K562 (cell line): ENCODE data around the gene IFI30. TPM values are rescaled to one million over a fixed set of nuclear protein-coding genes. Genes with fewer than 3 reads are reported as not detected.

ENCODE experiments used
- ATAC-seq: fragments of 200-7000 bp; cut with Tn5 transposase; 3 replicates; pipeline ENCODE4 v1.9.1; 2020; ENCODE audit warnings: moderate library complexity
- BruUV-seq: library from RNA; stranded (reverse); fragments of 400-500 nt; replicated peaks from 2 replicates; lab custom pipeline; 2021; lab: Mats Ljungman, UMichigan
- CTCF ChIA-PET: fragments of 300-600 bp; formaldehyde crosslinking; extraction: SDS; loops from one replicate; lab custom pipeline; 2021; ENCODE audit warnings: low intra/inter-chr PET ratio; lab: Yijun Ruan, JAX
- POLR2A ChIA-PET: fragments of 300-600, 350-650 bp; sonication (Branson Sonifier 250); formaldehyde crosslinking; extraction: SDS; loops from one replicate; lab custom pipeline; 2021; ENCODE audit warnings: antibody characterized with exemption, inconsistent platforms; lab: Yijun Ruan, JAX
- DNase-seq, 4 experiments: peaks; one replicate each; pipeline versions ENCODE4 v3.0.0 to v3.0.0-alpha.2; 2011 to 2018; ENCODE audit warnings: low spot score in 3 of 4, mixed read lengths in 3 of 4; ENCODE audit errors: extremely low read depth in 1 of 4
- FAIRE-seq: peaks from 2 replicates; lab custom pipeline; 2011; peaks lifted over from hg19 to GRCh38; lab: Jason Lieb, UNC
- H2AFZ ChIP-seq: 2 replicates; pipeline ENCODE4 v1.6.0; 2011; ENCODE audit warnings: low read depth, low read length, control low read depth, inconsistent platforms
- H3K27ac ChIP-seq: fragments of 200-600 bp; 3 replicates; pipeline ENCODE4 v1.8.0; 2011; ENCODE audit warnings: low read depth, mild to moderate bottlenecking, control low read depth, inconsistent platforms, low read length, moderate library complexity, mixed read lengths; ENCODE audit errors: extremely low read depth
- H3K27me3 ChIP-seq, 2 experiments: fragments of 300-600 bp in 1 of 2; 2 replicates in 1 of 2; 3 replicates in 1 of 2; pipeline versions ENCODE4 v1.6.0 to v1.8.0; 2011; ENCODE audit warnings: inconsistent platforms in 2 of 2, low read length in 2 of 2, mild to moderate bottlenecking in 1 of 2, mixed read lengths in 1 of 2, moderate library complexity in 1 of 2; ENCODE audit not compliant: control insufficient read depth in 2 of 2, insufficient read depth in 2 of 2
- H3K36me3 ChIP-seq: fragments of 300-600 bp; 3 replicates; pipeline ENCODE4 v1.8.0; 2011; ENCODE audit warnings: mild to moderate bottlenecking, low read length, inconsistent platforms; ENCODE audit not compliant: control insufficient read depth, insufficient read depth
- H3K4me1 ChIP-seq, 2 experiments: fragments of 200-600 bp in 1 of 2; replicated peaks in 1 of 2; 2 replicates in 1 of 2; 3 replicates in 1 of 2; pipeline versions ENCODE4 v1.5.1 to v1.8.0; 2011; ENCODE audit warnings: inconsistent platforms in 2 of 2, low read length in 2 of 2, mild to moderate bottlenecking in 1 of 2, mixed read lengths in 1 of 2, moderate library complexity in 1 of 2; ENCODE audit not compliant: control insufficient read depth in 2 of 2, insufficient read depth in 2 of 2
- H3K4me2 ChIP-seq: 2 replicates; pipeline ENCODE4 v1.6.1; 2011; ENCODE audit warnings: low read length, control low read depth, inconsistent platforms, mixed read lengths; ENCODE audit not compliant: insufficient read depth
- H3K4me3 ChIP-seq: fragments of 200-600 bp; sonication (generic), shearing (Covaris generic); 2 replicates; pipeline ENCODE4 v1.5.1; 2016; ENCODE audit warnings: control low read depth, inconsistent platforms
- H3K79me2 ChIP-seq: fragments of 200-600 bp; 3 replicates; pipeline ENCODE4 v1.8.0; 2011; ENCODE audit warnings: low read length, inconsistent platforms; ENCODE audit not compliant: control insufficient read depth, insufficient read depth
- H3K9ac ChIP-seq, 2 experiments: 2 replicates each; pipeline versions ENCODE4 v1.6.0 to v1.6.1; 2011; ENCODE audit warnings: low read depth in 2 of 2, low read length in 2 of 2, control low read depth in 1 of 2, inconsistent platforms in 1 of 2, mild to moderate bottlenecking in 1 of 2, mixed read lengths in 1 of 2; ENCODE audit not compliant: insufficient read depth in 1 of 2
- H3K9me1 ChIP-seq: one replicate; pipeline ENCODE4 v1.6.0; 2011; ENCODE audit warnings: inconsistent platforms, mild to moderate bottlenecking, low read length, moderate library complexity; ENCODE audit not compliant: control insufficient read depth, insufficient read depth
- H3K9me3 ChIP-seq: replicated peaks from 2 replicates; pipeline ENCODE4 v1.5.1; 2011; ENCODE audit warnings: low read depth, low read length, inconsistent platforms; ENCODE audit not compliant: control insufficient read depth, insufficient read depth
- H4K20me1 ChIP-seq: replicated peaks from 2 replicates; pipeline ENCODE4 v1.6.1; 2011; ENCODE audit warnings: low read length, inconsistent platforms, mixed read lengths; ENCODE audit not compliant: control insufficient read depth, insufficient read depth
- DACH1 ChIP-seq: fragments of 450-650 bp; IDR thresholded peaks from 2 replicates; pipeline ENCODE4 v1.6.1; 2018; ENCODE audit not compliant: partially characterized antibody
- ZNF785 ChIP-seq: fragments of 250-450 bp; sonication (Bioruptor Pico); IDR thresholded peaks from 2 replicates; pipeline ENCODE4 v1.4.0; 2020; ENCODE audit warnings: mild to moderate bottlenecking
- WGBS: fragments of 100-300 bp; shearing (Covaris generic); methylation state at CpG from one replicate; pipeline ENCODE4 v1.1.6; 2016; ENCODE audit warnings: low coverage, mixed read lengths; ENCODE audit not compliant: insufficient coverage; ENCODE audit errors: missing lambda C conversion rate; 5-methylcytosine and 5-hydroxymethylcytosine counted together
- in situ Hi-C: fragments of 300-500 bp; cut with MboI; formaldehyde crosslinking; loops from 4 replicates; pipeline ENCODE4 v1.15.0; 2018; ENCODE audit warnings: inconsistent platforms, mixed read lengths
- intact Hi-C: fragments of 100-400 bp; cut with micrococcal nuclease; formaldehyde crosslinking; loops from 2 replicates; pipeline ENCODE4 v1.14.2; 2022
- polyA plus RNA-seq, 8 experiments: library from polyadenylated mRNA; depleted of rRNA in 4 of 8; stranded (reverse) in 5 of 8; unstranded in 3 of 8; fragments of >200 nt; fragmentation: Nextera tagmentation in 2 of 8; fragmentation: Illumina TruSeq in 1 of 8; extraction: Ambion mirVana in 2 of 8; extraction: Trizol in 1 of 8; gene quantifications; 2 replicates each; pipeline versions ENCODE4 v1.2.1 to v1.2.3, GENCODE V29; 2011 to 2014; ENCODE audit warnings: inconsistent platforms in 1 of 8, missing spikeins in 1 of 8
- total RNA-seq, 7 experiments: library from RNA; depleted of rRNA in 6 of 7; stranded (reverse); fragments of >200 nt in 6 of 7; fragmentation: Illumina TruSeq in 2 of 7; extraction: Trizol in 2 of 7; gene quantifications; 2 replicates each; pipeline versions ENCODE4 v1.2.1 to v1.2.3, GENCODE V29; 2011 to 2021; ENCODE audit warnings: low replicate concordance in 1 of 7
- TF ChIP-seq, protein P1 (sequence below): fragments of 450-650 bp; IDR thresholded peaks from 2 replicates; pipeline ENCODE4 v1.6.1; 2016; ENCODE audit warnings: mild to moderate bottlenecking, moderate library complexity
- TF ChIP-seq, protein P2 (sequence below): sonication (generic); formaldehyde crosslinking; IDR thresholded peaks from 2 replicates; pipeline ENCODE4 v1.8.1; 2023; ENCODE audit warnings: missing genetic modification reagents, mild to moderate bottlenecking, borderline replicate concordance

IFI30 gene
- total and polyA plus RNA-seq, 9 of the 15 experiments (the other 6 are each of a cell fraction or from before 2014, with no cell fraction given), result 63.7 to 430 (median 109) TPM

DNA sequence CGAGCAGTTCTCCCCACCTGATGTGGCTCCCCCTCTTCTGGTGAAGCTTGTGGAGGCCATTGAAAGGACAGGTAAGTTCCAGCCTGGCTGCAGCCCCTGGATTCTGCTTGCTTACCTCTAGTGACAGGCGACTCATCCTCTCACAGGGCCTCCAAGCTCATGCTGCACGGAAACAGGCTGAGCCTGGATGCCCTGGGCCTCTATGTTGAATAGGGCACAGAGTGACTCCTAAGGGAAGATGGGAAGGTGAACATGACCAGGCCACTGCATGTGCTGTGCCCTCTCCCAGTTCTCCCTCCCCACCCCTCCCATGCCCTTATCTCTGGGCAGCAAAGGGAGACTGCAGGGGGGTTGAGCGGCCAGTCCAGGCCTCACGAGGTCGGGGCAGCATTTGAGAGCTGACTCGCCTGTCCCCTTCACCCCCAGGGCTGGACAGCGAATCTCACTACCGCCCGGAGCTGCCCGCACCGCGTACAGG is 13.1 kb upstream of the IFI30 start:
- in situ Hi-C loops (loop anchor here (10.0 kb wide), 1 partner anchor 156 kb away; the partner anchor contains the start of gene ARRDC2), intact Hi-C loops (loop anchor here (10.0 kb wide), 1 partner anchor 156 kb away; the partner anchor contains the start of gene ARRDC2)
- POLR2A ChIA-PET, result interaction anchor here (0.7 to 0.8 kb wide), 2 partner anchors 67 to 225 kb away, joined by 3 read pairs; partner anchors contain the start of gene GDF15
- no TSS peak for BruUV-seq
- peaks cover 3% of the 10 kb centered on the region for H3K9me1 ChIP-seq
- H4K20me1 ChIP-seq, result peaks cover 16% of the 10 kb centered on the region
- H3K9ac ChIP-seq, result peak overlapping the region; percentile 77 to 94
- H3K27ac ChIP-seq, result peak overlapping the region; percentile 84
- peak overlapping the region; percentile 75 for H3K4me2 ChIP-seq
- DNase-seq (peak in 2 of 4 experiments; percentile 60 to 63), ATAC-seq (peak; percentile 12), FAIRE-seq (peak; percentile 77)
- no peaks in the 10 kb centered on the region for H3K9me3 ChIP-seq
- peaks cover 43% of the 10 kb centered on the region for H3K79me2 ChIP-seq
- 7% methylated on average over 12 of the region's 13 CpGs for WGBS
- CTCF ChIA-PET, result interaction anchor here (0.6 to 2.3 kb wide), 3 partner anchors 8 to 96 kb away, joined by 3 to 12 read pairs (median 3); no protein-coding TSS in a partner anchor
- no peaks in the 10 kb centered on the region for H3K27me3 ChIP-seq
- peaks cover 33 to 56% of the 10 kb centered on the region in 2 experiments for H3K4me1 ChIP-seq
- H2AFZ ChIP-seq, result peak overlapping the region; percentile 54
- peak overlapping the region; percentile 40 for H3K4me3 ChIP-seq
- H3K36me3 ChIP-seq, result peaks cover 70% of the 10 kb centered on the region; the same call in 2 of the 3 replicates
- TF ChIP-seq, protein P1, sequence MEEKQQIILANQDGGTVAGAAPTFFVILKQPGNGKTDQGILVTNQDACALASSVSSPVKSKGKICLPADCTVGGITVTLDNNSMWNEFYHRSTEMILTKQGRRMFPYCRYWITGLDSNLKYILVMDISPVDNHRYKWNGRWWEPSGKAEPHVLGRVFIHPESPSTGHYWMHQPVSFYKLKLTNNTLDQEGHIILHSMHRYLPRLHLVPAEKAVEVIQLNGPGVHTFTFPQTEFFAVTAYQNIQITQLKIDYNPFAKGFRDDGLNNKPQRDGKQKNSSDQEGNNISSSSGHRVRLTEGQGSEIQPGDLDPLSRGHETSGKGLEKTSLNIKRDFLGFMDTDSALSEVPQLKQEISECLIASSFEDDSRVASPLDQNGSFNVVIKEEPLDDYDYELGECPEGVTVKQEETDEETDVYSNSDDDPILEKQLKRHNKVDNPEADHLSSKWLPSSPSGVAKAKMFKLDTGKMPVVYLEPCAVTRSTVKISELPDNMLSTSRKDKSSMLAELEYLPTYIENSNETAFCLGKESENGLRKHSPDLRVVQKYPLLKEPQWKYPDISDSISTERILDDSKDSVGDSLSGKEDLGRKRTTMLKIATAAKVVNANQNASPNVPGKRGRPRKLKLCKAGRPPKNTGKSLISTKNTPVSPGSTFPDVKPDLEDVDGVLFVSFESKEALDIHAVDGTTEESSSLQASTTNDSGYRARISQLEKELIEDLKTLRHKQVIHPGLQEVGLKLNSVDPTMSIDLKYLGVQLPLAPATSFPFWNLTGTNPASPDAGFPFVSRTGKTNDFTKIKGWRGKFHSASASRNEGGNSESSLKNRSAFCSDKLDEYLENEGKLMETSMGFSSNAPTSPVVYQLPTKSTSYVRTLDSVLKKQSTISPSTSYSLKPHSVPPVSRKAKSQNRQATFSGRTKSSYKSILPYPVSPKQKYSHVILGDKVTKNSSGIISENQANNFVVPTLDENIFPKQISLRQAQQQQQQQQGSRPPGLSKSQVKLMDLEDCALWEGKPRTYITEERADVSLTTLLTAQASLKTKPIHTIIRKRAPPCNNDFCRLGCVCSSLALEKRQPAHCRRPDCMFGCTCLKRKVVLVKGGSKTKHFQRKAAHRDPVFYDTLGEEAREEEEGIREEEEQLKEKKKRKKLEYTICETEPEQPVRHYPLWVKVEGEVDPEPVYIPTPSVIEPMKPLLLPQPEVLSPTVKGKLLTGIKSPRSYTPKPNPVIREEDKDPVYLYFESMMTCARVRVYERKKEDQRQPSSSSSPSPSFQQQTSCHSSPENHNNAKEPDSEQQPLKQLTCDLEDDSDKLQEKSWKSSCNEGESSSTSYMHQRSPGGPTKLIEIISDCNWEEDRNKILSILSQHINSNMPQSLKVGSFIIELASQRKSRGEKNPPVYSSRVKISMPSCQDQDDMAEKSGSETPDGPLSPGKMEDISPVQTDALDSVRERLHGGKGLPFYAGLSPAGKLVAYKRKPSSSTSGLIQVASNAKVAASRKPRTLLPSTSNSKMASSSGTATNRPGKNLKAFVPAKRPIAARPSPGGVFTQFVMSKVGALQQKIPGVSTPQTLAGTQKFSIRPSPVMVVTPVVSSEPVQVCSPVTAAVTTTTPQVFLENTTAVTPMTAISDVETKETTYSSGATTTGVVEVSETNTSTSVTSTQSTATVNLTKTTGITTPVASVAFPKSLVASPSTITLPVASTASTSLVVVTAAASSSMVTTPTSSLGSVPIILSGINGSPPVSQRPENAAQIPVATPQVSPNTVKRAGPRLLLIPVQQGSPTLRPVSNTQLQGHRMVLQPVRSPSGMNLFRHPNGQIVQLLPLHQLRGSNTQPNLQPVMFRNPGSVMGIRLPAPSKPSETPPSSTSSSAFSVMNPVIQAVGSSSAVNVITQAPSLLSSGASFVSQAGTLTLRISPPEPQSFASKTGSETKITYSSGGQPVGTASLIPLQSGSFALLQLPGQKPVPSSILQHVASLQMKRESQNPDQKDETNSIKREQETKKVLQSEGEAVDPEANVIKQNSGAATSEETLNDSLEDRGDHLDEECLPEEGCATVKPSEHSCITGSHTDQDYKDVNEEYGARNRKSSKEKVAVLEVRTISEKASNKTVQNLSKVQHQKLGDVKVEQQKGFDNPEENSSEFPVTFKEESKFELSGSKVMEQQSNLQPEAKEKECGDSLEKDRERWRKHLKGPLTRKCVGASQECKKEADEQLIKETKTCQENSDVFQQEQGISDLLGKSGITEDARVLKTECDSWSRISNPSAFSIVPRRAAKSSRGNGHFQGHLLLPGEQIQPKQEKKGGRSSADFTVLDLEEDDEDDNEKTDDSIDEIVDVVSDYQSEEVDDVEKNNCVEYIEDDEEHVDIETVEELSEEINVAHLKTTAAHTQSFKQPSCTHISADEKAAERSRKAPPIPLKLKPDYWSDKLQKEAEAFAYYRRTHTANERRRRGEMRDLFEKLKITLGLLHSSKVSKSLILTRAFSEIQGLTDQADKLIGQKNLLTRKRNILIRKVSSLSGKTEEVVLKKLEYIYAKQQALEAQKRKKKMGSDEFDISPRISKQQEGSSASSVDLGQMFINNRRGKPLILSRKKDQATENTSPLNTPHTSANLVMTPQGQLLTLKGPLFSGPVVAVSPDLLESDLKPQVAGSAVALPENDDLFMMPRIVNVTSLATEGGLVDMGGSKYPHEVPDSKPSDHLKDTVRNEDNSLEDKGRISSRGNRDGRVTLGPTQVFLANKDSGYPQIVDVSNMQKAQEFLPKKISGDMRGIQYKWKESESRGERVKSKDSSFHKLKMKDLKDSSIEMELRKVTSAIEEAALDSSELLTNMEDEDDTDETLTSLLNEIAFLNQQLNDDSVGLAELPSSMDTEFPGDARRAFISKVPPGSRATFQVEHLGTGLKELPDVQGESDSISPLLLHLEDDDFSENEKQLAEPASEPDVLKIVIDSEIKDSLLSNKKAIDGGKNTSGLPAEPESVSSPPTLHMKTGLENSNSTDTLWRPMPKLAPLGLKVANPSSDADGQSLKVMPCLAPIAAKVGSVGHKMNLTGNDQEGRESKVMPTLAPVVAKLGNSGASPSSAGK, result peak; percentile 46; the same call in 1 of the 2 replicates
- TF ChIP-seq ZNF785 (CRISPR knock-in tag) (no peak), DACH1 (no peak)
- TF ChIP-seq, protein P2, sequence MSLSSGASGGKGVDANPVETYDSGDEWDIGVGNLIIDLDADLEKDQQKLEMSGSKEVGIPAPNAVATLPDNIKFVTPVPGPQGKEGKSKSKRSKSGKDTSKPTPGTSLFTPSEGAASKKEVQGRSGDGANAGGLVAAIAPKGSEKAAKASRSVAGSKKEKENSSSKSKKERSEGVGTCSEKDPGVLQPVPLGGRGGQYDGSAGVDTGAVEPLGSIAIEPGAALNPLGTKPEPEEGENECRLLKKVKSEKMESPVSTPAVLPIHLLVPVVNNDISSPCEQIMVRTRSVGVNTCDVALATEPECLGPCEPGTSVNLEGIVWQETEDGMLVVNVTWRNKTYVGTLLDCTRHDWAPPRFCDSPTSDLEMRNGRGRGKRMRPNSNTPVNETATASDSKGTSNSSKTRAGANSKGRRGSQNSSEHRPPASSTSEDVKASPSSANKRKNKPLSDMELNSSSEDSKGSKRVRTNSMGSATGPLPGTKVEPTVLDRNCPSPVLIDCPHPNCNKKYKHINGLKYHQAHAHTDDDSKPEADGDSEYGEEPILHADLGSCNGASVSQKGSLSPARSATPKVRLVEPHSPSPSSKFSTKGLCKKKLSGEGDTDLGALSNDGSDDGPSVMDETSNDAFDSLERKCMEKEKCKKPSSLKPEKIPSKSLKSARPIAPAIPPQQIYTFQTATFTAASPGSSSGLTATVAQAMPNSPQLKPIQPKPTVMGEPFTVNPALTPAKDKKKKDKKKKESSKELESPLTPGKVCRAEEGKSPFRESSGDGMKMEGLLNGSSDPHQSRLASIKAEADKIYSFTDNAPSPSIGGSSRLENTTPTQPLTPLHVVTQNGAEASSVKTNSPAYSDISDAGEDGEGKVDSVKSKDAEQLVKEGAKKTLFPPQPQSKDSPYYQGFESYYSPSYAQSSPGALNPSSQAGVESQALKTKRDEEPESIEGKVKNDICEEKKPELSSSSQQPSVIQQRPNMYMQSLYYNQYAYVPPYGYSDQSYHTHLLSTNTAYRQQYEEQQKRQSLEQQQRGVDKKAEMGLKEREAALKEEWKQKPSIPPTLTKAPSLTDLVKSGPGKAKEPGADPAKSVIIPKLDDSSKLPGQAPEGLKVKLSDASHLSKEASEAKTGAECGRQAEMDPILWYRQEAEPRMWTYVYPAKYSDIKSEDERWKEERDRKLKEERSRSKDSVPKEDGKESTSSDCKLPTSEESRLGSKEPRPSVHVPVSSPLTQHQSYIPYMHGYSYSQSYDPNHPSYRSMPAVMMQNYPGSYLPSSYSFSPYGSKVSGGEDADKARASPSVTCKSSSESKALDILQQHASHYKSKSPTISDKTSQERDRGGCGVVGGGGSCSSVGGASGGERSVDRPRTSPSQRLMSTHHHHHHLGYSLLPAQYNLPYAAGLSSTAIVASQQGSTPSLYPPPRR (CRISPR knock-in tag), result no peak
